RWPE1 (cell line): ENCODE results near the gene DCDC1.

Source experiments
- CTCF ChIA-PET: fragments of 350-600 bp; sonication (Branson Sonifier 250); formaldehyde crosslinking; extraction: SDS; loops from one replicate; lab custom pipeline; 2021; lab: Yijun Ruan, JAX
- POLR2A ChIA-PET: fragments of 400-600 bp; formaldehyde crosslinking; extraction: SDS; loops from one replicate; lab custom pipeline; 2020; ENCODE audit warnings: antibody characterized with exemption; ENCODE audit not compliant: low non-redundant PET; lab: Yijun Ruan, JAX
- DNase-seq: peaks from one replicate; pipeline ENCODE4 v3.0.0; 2012; ENCODE audit warnings: low spot score
- H3K27ac ChIP-seq: fragments of 450-650 bp; 2 replicates; pipeline ENCODE4 v1.5.1; 2017
- TF ChIP-seq, protein P1 (sequence below): fragments of 450-650 bp; conservative IDR thresholded peaks from 2 replicates; pipeline ENCODE4 v1.5.1; 2017; ENCODE audit warnings: low read depth, mild to moderate bottlenecking

The DCDC1 gene

DNA sequence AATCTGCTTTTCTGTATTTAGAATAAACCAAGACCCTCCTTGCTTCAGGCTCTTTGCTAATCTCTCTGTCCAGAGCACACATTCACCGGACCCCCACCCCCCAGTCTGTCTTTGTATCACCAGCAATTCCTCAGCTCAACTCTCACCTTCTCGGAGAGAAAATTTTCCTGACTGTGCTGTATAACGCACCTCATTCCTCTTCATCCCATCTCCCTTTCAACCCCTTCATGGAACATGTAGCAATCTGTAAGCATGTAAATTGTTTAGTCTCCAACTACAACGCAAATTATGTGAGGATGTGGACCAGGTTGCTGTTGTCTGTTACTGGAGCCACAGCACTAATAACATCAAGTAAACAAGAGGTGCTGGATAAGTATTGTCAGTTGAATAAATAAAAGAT lies 349.8 kb downstream of the DCDC1 start:
- TF ChIP-seq, protein P1, sequence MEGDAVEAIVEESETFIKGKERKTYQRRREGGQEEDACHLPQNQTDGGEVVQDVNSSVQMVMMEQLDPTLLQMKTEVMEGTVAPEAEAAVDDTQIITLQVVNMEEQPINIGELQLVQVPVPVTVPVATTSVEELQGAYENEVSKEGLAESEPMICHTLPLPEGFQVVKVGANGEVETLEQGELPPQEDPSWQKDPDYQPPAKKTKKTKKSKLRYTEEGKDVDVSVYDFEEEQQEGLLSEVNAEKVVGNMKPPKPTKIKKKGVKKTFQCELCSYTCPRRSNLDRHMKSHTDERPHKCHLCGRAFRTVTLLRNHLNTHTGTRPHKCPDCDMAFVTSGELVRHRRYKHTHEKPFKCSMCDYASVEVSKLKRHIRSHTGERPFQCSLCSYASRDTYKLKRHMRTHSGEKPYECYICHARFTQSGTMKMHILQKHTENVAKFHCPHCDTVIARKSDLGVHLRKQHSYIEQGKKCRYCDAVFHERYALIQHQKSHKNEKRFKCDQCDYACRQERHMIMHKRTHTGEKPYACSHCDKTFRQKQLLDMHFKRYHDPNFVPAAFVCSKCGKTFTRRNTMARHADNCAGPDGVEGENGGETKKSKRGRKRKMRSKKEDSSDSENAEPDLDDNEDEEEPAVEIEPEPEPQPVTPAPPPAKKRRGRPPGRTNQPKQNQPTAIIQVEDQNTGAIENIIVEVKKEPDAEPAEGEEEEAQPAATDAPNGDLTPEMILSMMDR = no peak
- DNase-seq = no peak
- ChIA-PET POLR2A (no interaction called here), CTCF (no interaction called here)
- H3K27ac ChIP-seq = no peak overlapping the region

GRCh38 chr11:31005202-31005601 lies 364.3 kb downstream of the DCDC1 start:
- POLR2A ChIA-PET = no interaction called here
- TF ChIP-seq, protein P1 = no peak
- CTCF ChIA-PET = interaction anchor here (0.7 kb wide), 1 partner anchor 715 kb away, joined by 3 read pairs; no protein-coding TSS in a partner anchor
- H3K27ac ChIP-seq = no peak overlapping the region
- no peak for DNase-seq

DNA sequence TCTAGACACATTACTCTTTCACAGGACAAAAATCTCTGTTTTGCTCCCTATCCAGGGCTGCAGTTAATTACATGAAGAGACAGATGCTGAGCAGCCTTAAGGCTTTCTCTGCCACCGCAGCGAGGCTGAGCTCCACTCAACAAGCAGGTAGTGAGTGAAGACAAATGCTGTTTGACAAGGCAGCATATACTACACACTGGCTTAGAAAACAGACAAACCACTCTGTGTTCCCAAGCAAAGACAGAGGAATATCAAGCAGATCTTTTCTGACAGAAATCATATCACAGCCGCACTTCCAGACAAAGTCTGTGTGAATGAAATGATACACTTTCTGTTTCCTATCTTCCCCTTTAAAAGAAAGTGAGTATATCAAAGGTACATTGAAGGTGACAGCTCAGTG lies 368.1 kb downstream of the DCDC1 start:
- TF ChIP-seq, protein P1 = no peak
- ChIA-PET POLR2A (no interaction called here), CTCF (no interaction called here)
- no peak overlapping the region for H3K27ac ChIP-seq
- no peak for DNase-seq

DNA sequence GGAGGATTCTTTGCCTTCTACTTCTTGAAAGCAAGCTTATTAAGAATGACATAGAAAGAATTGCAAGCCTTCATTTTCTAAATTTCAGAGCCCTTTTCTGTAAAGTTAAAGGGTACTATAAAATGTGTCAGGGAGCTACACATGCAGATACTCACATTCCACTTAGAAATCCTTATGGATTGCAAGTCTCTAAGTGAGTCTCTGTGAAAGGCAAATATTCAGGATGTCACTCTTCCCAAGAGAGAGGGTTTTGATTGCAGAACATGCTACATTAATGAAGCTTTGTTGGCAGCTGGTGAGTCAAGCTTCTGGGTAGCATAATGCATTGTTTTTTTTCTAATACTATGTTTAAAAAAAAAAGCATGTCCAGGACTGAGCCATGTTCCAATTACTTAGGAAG lies 369.2 kb downstream of the DCDC1 start:
- no peak for DNase-seq
- POLR2A ChIA-PET = no interaction called here
- H3K27ac ChIP-seq = no peak overlapping the region
- TF ChIP-seq, protein P1 = no peak
- CTCF ChIA-PET = no interaction called here

DNA sequence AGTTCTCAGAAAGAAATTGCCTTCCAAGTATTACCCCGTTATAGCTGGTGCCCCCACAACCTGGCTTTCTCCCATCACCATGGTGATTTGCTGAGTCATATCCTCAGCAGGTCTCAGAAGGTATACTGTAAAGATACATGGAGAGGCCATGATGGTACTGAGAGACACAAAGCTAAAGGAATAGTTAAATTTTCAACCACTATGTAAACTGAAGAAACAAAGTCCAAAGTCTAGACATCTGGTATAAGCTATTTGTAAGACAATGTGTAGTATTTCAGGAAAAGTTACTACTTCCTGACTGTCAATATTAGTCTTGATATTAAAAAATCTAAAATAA lies 377.1 kb downstream of the DCDC1 start:
- no peak overlapping the region for H3K27ac ChIP-seq
- POLR2A ChIA-PET = no interaction called here
- no peak for DNase-seq
- CTCF ChIA-PET = no interaction called here
- TF ChIP-seq, protein P1 = no peak

DNA sequence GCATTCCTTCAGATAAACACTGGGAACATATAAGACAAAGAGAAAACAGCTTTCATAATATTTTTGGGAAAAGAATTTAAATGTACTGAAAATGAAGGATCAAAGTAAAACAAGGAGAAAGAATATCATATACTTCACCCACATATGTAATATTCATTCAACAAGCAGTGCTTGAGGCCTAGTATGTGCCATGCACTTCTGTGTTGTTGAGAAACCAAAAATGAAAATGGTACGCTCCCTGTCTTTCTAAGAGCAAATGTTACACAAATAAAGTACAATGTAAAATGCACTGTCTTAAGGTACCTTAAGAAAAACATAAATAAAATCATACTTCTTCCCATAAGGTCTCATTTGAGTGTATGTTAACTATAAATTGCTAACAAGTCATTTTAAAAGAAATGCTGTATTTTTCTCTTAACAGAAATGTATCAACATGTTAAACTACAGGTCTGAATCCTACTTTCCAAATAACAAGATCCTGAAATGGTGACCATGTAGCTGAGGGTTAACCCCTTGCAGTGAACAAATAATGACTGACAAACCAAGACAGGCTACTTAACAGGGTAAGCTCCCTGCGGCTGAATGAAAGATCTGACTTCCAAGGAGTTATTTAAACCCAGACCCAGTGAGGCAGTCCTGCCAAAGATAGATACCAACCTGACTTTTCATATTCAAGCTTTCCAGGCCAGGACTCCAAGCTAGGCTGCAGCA lies 377.6 kb downstream of the DCDC1 start:
- TF ChIP-seq, protein P1 = no peak
- ChIA-PET CTCF (no interaction called here), POLR2A (no interaction called here)
- DNase-seq = no peak
- no peak overlapping the region for H3K27ac ChIP-seq
